NCI-H460 (cell line): ENCODE measurements around the gene PTPRM. TPM values are rescaled to one million over a fixed set of nuclear protein-coding genes. Genes with fewer than 3 reads are reported as not detected.

Experiments used
- DNase-seq: peaks from one replicate; pipeline ENCODE4 v3.0.0-alpha.2; 2016; ENCODE audit warnings: low read depth; ENCODE audit errors: extremely low read depth
- total RNA-seq: library from RNA; depleted of rRNA; stranded (reverse); fragments of >200 nt; shearing (Covaris generic); gene quantifications from 2 replicates; pipeline ENCODE4 v1.2.3, GENCODE V29; 2014

PTPRM gene
- total RNA-seq, 1 experiment from 2014 or later, result 129 TPM

GRCh38 chr18:8242151-8242696, 675.1 kb downstream of the PTPRM start:
- no peak for DNase-seq

- no peak for DNase-seq
Observed at GRCh38 chr18:8247700-8248099, 680.6 kb downstream of the PTPRM start.

DNA sequence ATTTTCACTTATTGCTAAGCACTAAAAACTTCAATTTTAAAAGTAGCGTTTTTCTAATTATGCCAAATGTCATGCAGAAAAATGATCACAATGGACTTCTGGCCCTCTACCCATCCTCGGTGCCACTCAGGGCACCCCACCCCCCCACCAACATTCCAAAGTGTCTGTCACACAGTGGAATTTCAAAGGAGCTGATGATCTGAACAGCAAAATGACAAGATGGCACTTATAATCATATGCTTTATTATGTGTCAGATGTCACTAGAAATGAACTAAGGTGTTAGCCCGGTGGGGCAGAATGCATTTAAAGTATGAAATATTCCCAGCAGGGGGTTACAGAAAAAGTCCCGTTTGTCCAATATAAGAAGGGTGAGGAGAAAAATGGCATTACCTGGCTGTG, 681.5 kb downstream of the PTPRM start:
- no peak for DNase-seq

GRCh38 chr18:8249811-8250210, 682.7 kb downstream of the PTPRM start:
- DNase-seq, result no peak

DNA sequence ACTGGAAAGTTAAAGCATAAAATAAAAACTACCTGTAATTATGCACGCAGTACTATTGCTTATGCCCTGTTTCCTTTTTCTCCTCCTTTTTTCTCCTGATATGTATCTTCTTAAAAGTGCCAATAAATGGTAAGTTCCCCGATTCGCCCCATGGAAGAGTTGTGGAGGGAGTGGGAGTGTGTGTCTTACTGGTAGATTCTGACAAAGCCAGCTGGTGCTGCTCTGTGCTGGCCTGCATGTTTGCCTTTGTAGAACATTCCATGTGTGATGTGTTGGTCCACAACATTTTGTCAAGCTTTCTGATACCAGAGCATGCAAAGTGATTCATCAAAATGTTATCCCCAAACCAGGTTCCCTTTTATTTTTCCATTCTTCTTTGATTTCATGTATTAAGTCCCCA, 685.3 kb downstream of the PTPRM start:
- no peak for DNase-seq

GRCh38 chr18:8253944-8254343, 686.8 kb downstream of the PTPRM start:
- no peak for DNase-seq

- DNase-seq, result no peak
Observed at GRCh38 chr18:8254654-8255053, 687.5 kb downstream of the PTPRM start.

- no peak for DNase-seq
Observed at GRCh38 chr18:8257851-8258434, 690.8 kb downstream of the PTPRM start.

GRCh38 chr18:8260319-8260718, 693.2 kb downstream of the PTPRM start:
- DNase-seq, result no peak

DNA sequence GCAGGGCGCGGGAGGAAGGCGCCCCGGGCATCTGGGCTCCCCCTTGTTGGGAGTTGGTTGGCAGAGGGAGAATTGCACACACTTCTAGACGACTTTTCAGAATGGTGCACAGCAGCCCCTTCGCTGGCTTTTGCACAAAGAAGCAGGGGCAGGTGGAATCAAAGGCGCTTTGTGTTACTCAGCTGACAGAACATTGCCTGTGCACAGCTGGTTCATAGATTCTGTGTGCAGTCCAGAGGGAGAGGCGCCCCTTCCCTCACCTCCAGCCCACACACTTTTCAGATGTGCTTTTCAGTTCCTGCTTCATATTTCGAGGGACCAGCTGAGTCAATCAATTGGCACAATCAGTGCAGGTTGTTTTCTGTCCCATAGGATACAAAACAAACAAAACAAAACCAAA, 693.7 kb downstream of the PTPRM start:
- no peak for DNase-seq

DNA sequence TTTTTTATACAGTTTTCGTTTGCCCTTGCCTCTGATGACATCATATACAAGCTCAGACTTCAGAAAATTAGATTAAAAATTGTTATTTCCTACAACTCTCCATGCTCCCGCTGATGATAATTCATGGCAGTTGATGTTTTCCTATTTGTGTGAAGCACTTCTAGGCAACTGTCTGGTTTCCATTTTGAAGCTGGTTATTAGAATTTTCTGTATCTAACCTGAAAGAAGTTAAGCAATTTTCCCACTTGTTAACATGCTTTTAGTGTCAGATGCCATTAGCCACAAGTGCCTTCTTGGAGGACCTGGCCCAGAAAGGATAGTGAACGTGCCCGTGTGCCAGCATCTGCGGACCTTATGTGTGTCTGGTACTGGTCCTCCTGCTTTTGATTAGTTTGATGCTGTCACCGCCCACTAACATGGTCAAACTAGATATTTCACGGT, 694.6 kb downstream of the PTPRM start:
- DNase-seq, result no peak

DNA sequence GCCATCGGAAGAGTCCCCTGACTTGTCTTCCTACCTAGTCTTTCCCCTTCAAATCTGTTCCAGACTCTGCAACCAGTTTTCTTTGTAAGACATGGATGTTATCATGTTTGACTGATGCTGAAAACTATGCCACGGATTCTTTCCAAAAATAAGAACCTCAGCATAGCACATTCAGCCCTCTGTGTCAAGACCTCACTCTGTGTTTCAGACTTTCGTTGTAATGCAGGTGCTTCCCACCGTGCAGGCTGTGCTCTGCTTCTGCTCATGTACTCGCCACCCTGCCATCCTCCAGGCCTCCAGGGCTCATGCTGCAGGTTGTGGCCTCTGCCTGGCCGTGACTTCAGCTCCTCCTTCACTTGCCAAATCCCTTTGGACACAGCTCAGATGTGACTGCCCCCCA, 695.1 kb downstream of the PTPRM start:
- DNase-seq, result no peak

GRCh38 chr18:8264116-8264515, 697.0 kb downstream of the PTPRM start:
- DNase-seq, result no peak

GRCh38 chr18:8264861-8265411, 697.8 kb downstream of the PTPRM start:
- no peak for DNase-seq

- no peak for DNase-seq
Observed at GRCh38 chr18:8272254-8272653, 705.1 kb downstream of the PTPRM start.

DNA sequence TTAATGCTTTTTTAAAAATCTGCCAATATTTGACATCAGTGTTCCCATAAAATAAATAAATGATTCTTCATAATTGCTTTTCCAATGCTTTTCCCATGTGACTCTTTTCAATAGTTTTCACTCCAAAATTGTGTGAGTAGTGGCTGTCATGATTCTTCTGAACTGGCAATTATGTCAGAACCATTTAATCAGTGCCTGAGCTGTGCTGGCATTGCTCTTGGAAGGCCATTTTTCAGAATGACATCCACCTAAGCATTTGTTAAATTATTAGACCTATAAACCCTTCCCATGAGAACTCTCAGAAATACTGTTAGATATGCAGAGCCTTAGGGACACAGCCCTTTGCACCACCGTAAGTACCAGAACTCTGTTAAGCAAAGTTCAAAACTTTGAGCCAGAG, 707.3 kb downstream of the PTPRM start:
- no peak for DNase-seq

DNA sequence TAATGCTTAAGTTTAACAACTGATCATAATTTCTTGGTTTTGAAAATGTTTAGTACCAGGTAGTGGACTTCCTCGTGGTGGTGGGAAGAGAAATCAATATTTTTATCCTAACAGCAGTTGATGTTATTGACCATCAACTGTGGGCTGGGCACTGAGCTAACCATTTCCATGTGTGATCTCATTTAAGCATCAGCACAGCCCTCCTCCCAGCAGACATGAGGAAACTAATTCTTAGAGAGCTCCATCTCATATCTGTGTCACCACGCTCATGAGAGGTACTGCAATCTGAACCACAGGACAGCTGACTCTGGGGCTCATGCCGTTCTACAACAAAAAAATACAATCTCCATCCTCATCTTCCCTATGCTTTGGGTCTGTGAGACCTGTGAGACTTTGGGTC, 709.3 kb downstream of the PTPRM start:
- no peak for DNase-seq

DNA sequence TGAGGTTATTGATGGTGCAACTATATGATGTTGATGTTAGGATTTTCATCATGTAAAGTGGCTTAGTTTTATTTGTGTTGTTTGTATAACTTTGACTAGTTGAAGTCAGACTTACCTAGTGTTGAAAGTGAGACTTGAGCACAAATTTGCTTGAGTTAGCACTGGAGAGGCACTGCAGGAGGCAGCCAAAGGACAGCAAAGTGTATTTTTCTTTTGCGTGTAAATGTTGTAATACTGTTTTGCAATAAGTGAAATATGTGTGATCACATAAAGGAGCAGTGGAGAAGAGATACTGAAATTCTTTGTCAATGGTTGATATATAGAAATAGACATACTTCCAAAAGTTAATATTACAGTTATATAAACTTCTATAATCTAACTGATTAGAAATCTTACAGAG, 710.2 kb downstream of the PTPRM start:
- no peak for DNase-seq

DNA sequence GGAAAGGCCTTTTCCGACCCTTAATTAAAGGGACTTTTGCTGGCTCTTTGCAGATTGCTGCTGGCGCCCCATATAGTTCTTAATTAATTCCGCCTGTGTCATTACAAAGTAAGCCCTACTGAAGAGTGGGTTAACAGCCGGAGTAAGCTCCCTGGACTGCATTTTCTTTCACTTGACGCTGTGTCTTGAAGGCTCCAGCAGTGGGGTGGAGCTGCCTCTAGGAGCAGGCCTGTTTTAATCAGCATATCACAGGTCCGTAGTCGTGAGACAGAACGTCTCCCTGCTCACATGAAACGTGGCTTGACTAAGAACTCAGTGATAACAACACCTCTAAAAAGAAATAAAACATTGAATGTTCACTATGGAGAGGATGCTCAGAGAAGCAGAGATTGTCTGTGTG, 712.2 kb downstream of the PTPRM start:
- no peak for DNase-seq

GRCh38 chr18:8279781-8280330, 712.7 kb downstream of the PTPRM start:
- DNase-seq, result no peak

DNA sequence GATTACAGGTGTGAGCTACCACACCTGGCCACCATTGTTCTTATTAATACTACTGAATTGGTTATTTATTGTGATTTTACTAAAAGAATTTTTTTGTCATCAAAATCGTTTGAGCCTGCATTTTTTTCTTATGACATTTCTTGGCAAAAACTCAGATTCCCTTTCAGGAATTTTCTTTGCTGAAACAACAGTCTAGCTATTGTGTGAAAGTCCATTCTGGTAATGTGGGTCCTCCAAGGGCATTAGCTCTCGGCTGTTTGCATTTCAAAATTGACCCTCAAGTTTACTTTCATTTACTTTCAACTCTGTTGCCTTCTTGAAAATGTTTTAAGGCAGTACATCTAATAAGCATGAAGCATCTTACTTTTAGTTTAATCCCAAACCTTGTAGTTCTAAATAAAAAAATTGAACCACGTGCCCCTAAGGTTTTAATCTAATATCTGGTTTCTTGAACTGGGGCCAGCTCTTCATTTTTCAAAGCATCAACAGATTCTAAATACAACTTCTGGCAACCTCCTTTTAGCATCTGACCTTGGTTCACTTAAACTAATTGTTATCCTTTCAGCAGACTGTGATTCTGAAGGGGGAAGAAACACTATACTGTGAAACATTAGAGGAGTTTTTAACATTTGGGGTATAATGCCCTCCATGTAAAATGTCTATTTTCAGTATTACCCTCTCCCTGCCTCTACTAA, 716.9 kb downstream of the PTPRM start:
- no peak for DNase-seq

DNA sequence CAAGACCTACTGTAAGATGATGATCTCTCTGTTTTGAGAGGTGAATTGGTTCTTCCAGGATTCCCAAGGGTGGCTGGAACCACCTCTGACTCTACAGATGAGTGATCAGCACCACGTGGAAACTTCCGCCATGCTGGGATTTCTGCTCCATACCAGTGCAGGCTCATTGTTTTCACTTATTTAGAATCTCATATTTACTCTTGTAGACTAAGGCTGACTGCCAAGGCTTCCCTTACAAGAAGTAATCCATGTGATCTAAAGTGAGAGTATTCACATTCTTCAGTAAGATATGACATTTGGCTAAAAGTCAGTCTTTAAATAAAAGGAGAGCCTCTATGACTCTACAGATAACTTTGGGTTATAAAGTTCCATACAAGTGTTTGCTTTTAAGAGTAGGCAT, 719.2 kb downstream of the PTPRM start:
- DNase-seq, result no peak
